DMS53 (cell line): Measurements from ENCODE around the gene CD84.
"Not testable (repeated sequence)": the region's sequence is repeated elsewhere in the genome, so short reads cannot be mapped to it uniquely, and the experiment has no call there.

Experiments
- DNase-seq: peaks from one replicate; lab custom pipeline; 2025; lab: John Stamatoyannopoulos, UW

CD84 gene

GRCh38 chr1:160541622-160542302 is 37.5 kb downstream of the CD84 start:
- peak; percentile 32 for DNase-seq

- DNase-seq = no peak
Measured at GRCh38 chr1:160540859-160541233, 38.5 kb downstream of the CD84 start.

GRCh38 chr1:160539990-160540858 is 39.1 kb downstream of the CD84 start:
- DNase-seq = peak; percentile 81

GRCh38 chr1:160539684-160539989 is 39.7 kb downstream of the CD84 start:
- DNase-seq = peak; percentile 48

- DNase-seq = peak; percentile 99
Measured at GRCh38 chr1:160538985-160539651, 40.2 kb downstream of the CD84 start.

GRCh38 chr1:160537714-160538665 is 41.3 kb downstream of the CD84 start:
- DNase-seq = no peak

GRCh38 chr1:160534823-160535605 is 44.3 kb downstream of the CD84 start:
- DNase-seq = peak; percentile 51

GRCh38 chr1:160532557-160532813 is 46.8 kb downstream of the CD84 start:
- DNase-seq = not testable (repeated sequence)

- DNase-seq = not testable (repeated sequence)
Measured at GRCh38 chr1:160531809-160532556, 47.3 kb downstream of the CD84 start.

- DNase-seq = not testable (repeated sequence)
Measured at GRCh38 chr1:160529401-160529952, 49.8 kb downstream of the CD84 start.

GRCh38 chr1:160523789-160524188 is 55.5 kb downstream of the CD84 start:
- DNase-seq = not testable (repeated sequence)

GRCh38 chr1:160522622-160523345 is 56.5 kb downstream of the CD84 start, which contains the start of gene SLAMF6:
SLAMF6 (minus strand) TSS chr1:160523255; CDS start chr1:160523192, 63 bp downstream.
- DNase-seq = no peak

- no peak for DNase-seq
Measured at GRCh38 chr1:160522136-160522535, 57.2 kb downstream of the CD84 start.

GRCh38 chr1:160521554-160521953 is 57.7 kb downstream of the CD84 start:
- no peak for DNase-seq

GRCh38 chr1:160520999-160521398 is 58.3 kb downstream of the CD84 start:
- peak; percentile 75 for DNase-seq

GRCh38 chr1:160520582-160520981 is 58.7 kb downstream of the CD84 start:
- DNase-seq = peak; percentile 58

GRCh38 chr1:160519642-160520435 is 59.5 kb downstream of the CD84 start:
- DNase-seq = peak; percentile 62

GRCh38 chr1:160517519-160517918 is 61.8 kb downstream of the CD84 start:
- DNase-seq = not testable (repeated sequence)
